Breast epithelium (tissue), 3 donors: ENCODE measurements around the gene MAML3.

Experiments used
- CTCF ChIP-seq, 3 donors: fragments of 450-650 bp; IDR thresholded peaks; one replicate each; pipeline ENCODE4 v1.5.1; 2016 to 2017; ENCODE audit warnings: antibody characterized with exemption in 3 of 3, mild to moderate bottlenecking in 3 of 3, moderate library complexity in 3 of 3
- POLR2A ChIP-seq: fragments of 450-650 bp; IDR thresholded peaks from one replicate; pipeline ENCODE4 v1.6.1; 2016; ENCODE audit warnings: antibody characterized with exemption, mild to moderate bottlenecking, moderate library complexity
- POLR2AphosphoS5 ChIP-seq, 3 donors: sonication (generic); formaldehyde crosslinking; IDR thresholded peaks; one replicate each; pipeline ENCODE4 v1.6.1; 2017; ENCODE audit warnings: antibody characterized with exemption in 3 of 3

DNA sequence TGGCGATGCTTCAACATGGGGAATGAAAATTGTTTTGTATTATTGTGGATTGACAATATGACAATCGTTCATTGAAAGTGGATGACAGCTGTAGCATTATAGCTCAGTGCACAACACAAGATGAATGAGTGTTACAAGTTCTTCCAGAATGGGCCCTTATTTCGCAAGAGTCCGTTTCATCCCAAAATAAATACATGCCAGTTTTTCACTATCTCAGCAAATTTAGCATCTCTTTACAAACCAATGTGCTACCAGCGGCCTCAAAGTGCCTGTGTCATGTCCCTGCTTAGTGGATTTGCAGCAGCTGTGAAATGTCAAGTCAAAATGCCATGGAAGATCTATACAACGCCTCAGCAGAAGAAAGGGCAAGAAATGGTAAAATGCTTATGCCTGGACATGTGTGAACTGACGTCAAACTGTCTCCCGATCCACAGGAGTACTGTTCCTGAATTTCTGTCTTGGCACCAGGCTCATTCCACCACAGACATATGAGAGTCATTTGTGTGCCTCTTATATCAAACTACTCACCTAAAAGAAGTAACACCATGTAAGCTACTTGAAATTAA, 109.6 kb downstream of the MAML3 start:
- TF ChIP-seq CTCF (IDR thresholded peaks at IDR 0.05) (no peak), POLR2A (no peak), POLR2AphosphoS5 (IDR thresholded peaks at IDR 0.05) (no peak)
